WTC11 (cell line): ENCODE measurements around the gene NAV2. TPM values are rescaled to one million over a fixed set of nuclear protein-coding genes. Genes with fewer than 3 reads are reported as not detected.
A peak's percentile ranks its signal among the peaks of the same experiment; 100 is the strongest.

Experiments
- ATAC-seq: fragments of 200-7000 bp; cut with Tn5 transposase; 2 replicates; pipeline ENCODE4 v1.10.0; 2021; ENCODE audit warnings: mild to moderate bottlenecking, moderate library complexity
- CTCF ChIA-PET: fragments of 300-600 bp; sonication (Branson Sonifier 250); formaldehyde crosslinking; loops from one replicate; lab custom pipeline; 2021; ENCODE audit warnings: antibody characterized with exemption; lab: Charles Lee
- POLR2A ChIA-PET: fragments of 350-600 bp; sonication (Branson Sonifier 250); formaldehyde crosslinking; loops from one replicate; lab custom pipeline; 2021; ENCODE audit warnings: antibody characterized with exemption; lab: Charles Lee
- DNase-seq: peaks from one replicate; pipeline ENCODE4 v3.0.0; 2021; ENCODE audit warnings: low spot score
- H3K27ac Mint-ChIP-seq: 2 replicates; pipeline ENCODE4 v1.8.0; 2021; ENCODE audit warnings: mixed read lengths
- H3K27me3 Mint-ChIP-seq: 2 replicates; pipeline ENCODE4 v1.8.0; 2021; ENCODE audit warnings: low read depth, mild to moderate bottlenecking, moderate library complexity, mixed read lengths
- H3K36me3 Mint-ChIP-seq: 2 replicates; pipeline ENCODE4 v1.8.0; 2021; ENCODE audit warnings: mixed read lengths
- H3K4me1 Mint-ChIP-seq: 2 replicates; pipeline ENCODE4 v1.8.0; 2022; ENCODE audit warnings: mixed read lengths
- H3K4me3 Mint-ChIP-seq: 2 replicates; pipeline ENCODE4 v1.8.0; 2021; ENCODE audit warnings: mild to moderate bottlenecking, moderate library complexity, mixed read lengths
- H3K9me3 Mint-ChIP-seq: 2 replicates; pipeline ENCODE4 v1.8.0; 2021; ENCODE audit warnings: mixed read lengths
- CREM ChIP-seq: sonication (generic); formaldehyde crosslinking; IDR thresholded peaks from 2 replicates; pipeline ENCODE4 v1.8.1; 2022; ENCODE audit warnings: mild to moderate bottlenecking, missing genetic modification reagents, moderate library complexity
- ELF4 ChIP-seq: sonication (generic); formaldehyde crosslinking; IDR thresholded peaks from 2 replicates; pipeline ENCODE4 v1.8.1; 2022; ENCODE audit warnings: low read depth, mild to moderate bottlenecking, moderate library complexity, missing genetic modification reagents
- EMX1 ChIP-seq: fragments of 250-450 bp; sonication (Bioruptor Pico); IDR thresholded peaks from 2 replicates; pipeline ENCODE4 v1.8.0; 2021; ENCODE audit warnings: mild to moderate bottlenecking
- MYBL2 ChIP-seq: sonication (generic); formaldehyde crosslinking; IDR thresholded peaks from 2 replicates; pipeline ENCODE4 v1.8.1; 2023; ENCODE audit warnings: mild to moderate bottlenecking, moderate library complexity, missing genetic modification reagents
- NR1H2 ChIP-seq: sonication (generic); formaldehyde crosslinking; IDR thresholded peaks from 2 replicates; pipeline ENCODE4 v1.9.0; 2021; ENCODE audit warnings: mild to moderate bottlenecking, moderate library complexity, missing genetic modification reagents
- NR3C1 ChIP-seq: sonication (generic); formaldehyde crosslinking; conservative IDR thresholded peaks from 2 replicates; pipeline ENCODE4 v1.8.1; 2023; ENCODE audit warnings: low read depth, mild to moderate bottlenecking, missing genetic modification reagents
- OVOL2 ChIP-seq: fragments of 250-450 bp; sonication (Bioruptor Pico); IDR thresholded peaks from 2 replicates; pipeline ENCODE4 v1.9.0; 2021; ENCODE audit warnings: mild to moderate bottlenecking, borderline replicate concordance
- RELA ChIP-seq: sonication (generic); formaldehyde crosslinking; IDR thresholded peaks from 2 replicates; pipeline ENCODE4 v1.8.1; 2022; ENCODE audit warnings: missing genetic modification reagents, mild to moderate bottlenecking, borderline replicate concordance
- ZNF423 ChIP-seq: fragments of 250-450 bp; sonication (Bioruptor Pico); IDR thresholded peaks from 2 replicates; pipeline ENCODE4 v2.1.2; 2022; ENCODE audit warnings: mild to moderate bottlenecking, moderate library complexity
- total RNA-seq: library from RNA; stranded (reverse); gene quantifications from 3 replicates; pipeline ENCODE4 v1.2.3, GENCODE V29; 2021
- TF ChIP-seq, protein P1 (sequence below): sonication (generic); formaldehyde crosslinking; IDR thresholded peaks from 2 replicates; pipeline ENCODE4 v1.8.0; 2022; ENCODE audit warnings: mild to moderate bottlenecking, missing genetic modification reagents
- TF ChIP-seq, protein P2 (sequence below): sonication (generic); formaldehyde crosslinking; IDR thresholded peaks from 2 replicates; pipeline ENCODE4 v1.8.1; 2022; ENCODE audit warnings: low read depth, missing genetic modification reagents, borderline replicate concordance
- TF ChIP-seq, protein P3 (sequence below): fragments of 250-450 bp; sonication (Bioruptor Pico); IDR thresholded peaks from 2 replicates; pipeline ENCODE4 v1.9.0; 2021; ENCODE audit warnings: mild to moderate bottlenecking
- TF ChIP-seq, protein P4 (sequence below): sonication (generic); formaldehyde crosslinking; IDR thresholded peaks from 2 replicates; pipeline ENCODE4 v1.8.1; 2023; ENCODE audit warnings: mild to moderate bottlenecking, moderate library complexity, missing genetic modification reagents
- TF ChIP-seq, protein P5 (sequence below): sonication (generic); formaldehyde crosslinking; IDR thresholded peaks from 2 replicates; pipeline ENCODE4 v1.8.1; 2022; ENCODE audit warnings: mild to moderate bottlenecking, moderate library complexity, missing genetic modification reagents
- TF ChIP-seq, protein P6 (sequence below): sonication (generic); formaldehyde crosslinking; IDR thresholded peaks from 2 replicates; pipeline ENCODE4 v1.8.1; 2023; ENCODE audit warnings: mild to moderate bottlenecking, missing genetic modification reagents, moderate library complexity
- TF ChIP-seq, protein P7 (sequence below): fragments of 250-450 bp; sonication (Bioruptor Pico); IDR thresholded peaks from 2 replicates; pipeline ENCODE4 v1.9.0; 2021; ENCODE audit warnings: mild to moderate bottlenecking, borderline replicate concordance

Gene NAV2
- total RNA-seq, 1 experiment from 2014 or later = 42.8 TPM

DNA sequence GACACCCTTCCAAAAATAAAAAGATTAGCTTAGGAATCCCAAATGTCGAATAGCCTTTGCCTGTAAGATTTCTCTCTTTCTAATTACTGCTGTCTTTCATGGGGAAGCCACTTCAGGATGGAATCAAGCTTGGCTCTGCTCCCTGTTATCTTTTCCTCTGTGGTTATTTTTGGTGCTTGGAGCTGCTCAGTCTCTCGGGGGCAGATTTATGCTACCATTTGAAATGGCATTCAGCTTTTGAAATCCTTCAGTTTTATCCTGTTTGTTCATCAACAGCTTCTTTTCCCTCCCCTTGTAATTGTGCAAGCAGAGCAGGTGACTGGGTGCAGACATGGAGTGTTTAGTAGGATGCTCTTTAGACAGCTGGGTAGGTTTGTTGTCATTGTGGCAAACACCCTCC lies 336.6 kb downstream of the NAV2 start (continued):
- TF ChIP-seq, protein P1, sequence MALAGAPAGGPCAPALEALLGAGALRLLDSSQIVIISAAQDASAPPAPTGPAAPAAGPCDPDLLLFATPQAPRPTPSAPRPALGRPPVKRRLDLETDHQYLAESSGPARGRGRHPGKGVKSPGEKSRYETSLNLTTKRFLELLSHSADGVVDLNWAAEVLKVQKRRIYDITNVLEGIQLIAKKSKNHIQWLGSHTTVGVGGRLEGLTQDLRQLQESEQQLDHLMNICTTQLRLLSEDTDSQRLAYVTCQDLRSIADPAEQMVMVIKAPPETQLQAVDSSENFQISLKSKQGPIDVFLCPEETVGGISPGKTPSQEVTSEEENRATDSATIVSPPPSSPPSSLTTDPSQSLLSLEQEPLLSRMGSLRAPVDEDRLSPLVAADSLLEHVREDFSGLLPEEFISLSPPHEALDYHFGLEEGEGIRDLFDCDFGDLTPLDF (CRISPR knock-in tag) = no peak
- TF ChIP-seq, protein P2, sequence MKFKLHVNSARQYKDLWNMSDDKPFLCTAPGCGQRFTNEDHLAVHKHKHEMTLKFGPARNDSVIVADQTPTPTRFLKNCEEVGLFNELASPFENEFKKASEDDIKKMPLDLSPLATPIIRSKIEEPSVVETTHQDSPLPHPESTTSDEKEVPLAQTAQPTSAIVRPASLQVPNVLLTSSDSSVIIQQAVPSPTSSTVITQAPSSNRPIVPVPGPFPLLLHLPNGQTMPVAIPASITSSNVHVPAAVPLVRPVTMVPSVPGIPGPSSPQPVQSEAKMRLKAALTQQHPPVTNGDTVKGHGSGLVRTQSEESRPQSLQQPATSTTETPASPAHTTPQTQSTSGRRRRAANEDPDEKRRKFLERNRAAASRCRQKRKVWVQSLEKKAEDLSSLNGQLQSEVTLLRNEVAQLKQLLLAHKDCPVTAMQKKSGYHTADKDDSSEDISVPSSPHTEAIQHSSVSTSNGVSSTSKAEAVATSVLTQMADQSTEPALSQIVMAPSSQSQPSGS (CRISPR knock-in tag) = no peak
- TF ChIP-seq, protein P3, sequence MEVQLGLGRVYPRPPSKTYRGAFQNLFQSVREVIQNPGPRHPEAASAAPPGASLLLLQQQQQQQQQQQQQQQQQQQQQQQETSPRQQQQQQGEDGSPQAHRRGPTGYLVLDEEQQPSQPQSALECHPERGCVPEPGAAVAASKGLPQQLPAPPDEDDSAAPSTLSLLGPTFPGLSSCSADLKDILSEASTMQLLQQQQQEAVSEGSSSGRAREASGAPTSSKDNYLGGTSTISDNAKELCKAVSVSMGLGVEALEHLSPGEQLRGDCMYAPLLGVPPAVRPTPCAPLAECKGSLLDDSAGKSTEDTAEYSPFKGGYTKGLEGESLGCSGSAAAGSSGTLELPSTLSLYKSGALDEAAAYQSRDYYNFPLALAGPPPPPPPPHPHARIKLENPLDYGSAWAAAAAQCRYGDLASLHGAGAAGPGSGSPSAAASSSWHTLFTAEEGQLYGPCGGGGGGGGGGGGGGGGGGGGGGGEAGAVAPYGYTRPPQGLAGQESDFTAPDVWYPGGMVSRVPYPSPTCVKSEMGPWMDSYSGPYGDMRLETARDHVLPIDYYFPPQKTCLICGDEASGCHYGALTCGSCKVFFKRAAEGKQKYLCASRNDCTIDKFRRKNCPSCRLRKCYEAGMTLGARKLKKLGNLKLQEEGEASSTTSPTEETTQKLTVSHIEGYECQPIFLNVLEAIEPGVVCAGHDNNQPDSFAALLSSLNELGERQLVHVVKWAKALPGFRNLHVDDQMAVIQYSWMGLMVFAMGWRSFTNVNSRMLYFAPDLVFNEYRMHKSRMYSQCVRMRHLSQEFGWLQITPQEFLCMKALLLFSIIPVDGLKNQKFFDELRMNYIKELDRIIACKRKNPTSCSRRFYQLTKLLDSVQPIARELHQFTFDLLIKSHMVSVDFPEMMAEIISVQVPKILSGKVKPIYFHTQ (CRISPR knock-in tag) = no peak
- TF ChIP-seq, protein P4, sequence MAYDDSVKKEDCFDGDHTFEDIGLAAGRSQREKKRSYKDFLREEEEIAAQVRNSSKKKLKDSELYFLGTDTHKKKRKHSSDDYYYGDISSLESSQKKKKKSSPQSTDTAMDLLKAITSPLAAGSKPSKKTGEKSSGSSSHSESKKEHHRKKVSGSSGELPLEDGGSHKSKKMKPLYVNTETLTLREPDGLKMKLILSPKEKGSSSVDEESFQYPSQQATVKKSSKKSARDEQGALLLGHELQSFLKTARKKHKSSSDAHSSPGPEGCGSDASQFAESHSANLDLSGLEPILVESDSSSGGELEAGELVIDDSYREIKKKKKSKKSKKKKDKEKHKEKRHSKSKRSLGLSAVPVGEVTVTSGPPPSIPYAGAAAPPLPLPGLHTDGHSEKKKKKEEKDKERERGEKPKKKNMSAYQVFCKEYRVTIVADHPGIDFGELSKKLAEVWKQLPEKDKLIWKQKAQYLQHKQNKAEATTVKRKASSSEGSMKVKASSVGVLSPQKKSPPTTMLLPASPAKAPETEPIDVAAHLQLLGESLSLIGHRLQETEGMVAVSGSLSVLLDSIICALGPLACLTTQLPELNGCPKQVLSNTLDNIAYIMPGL = no peak
- TF ChIP-seq RELA (no peak), ELF4 (CRISPR knock-in tag) (no peak), ZNF423 (CRISPR knock-in tag) (no peak)
- TF ChIP-seq, protein P5, sequence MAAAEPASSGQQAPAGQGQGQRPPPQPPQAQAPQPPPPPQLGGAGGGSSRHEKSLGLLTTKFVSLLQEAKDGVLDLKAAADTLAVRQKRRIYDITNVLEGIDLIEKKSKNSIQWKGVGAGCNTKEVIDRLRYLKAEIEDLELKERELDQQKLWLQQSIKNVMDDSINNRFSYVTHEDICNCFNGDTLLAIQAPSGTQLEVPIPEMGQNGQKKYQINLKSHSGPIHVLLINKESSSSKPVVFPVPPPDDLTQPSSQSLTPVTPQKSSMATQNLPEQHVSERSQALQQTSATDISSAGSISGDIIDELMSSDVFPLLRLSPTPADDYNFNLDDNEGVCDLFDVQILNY (CRISPR knock-in tag) = no peak

DNA sequence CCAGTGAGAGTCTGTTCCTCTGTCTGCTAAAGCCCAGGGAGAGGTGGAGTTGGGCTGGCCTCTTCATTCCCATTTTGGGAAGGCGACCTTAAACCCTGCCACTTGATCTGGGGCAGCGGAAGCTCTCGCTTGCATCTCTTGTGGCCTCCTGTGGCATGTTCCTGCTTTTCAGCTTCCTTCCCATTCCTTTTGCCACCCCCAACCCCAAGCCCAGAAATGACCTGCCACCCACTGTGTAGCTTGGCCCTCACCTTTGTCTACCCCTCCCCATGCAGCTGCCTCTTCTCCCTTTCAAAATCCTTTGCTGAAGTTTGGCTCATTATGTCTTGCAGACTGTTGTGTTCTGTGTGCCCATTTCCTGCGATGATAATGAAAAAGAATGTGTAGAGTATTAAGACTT lies 337.4 kb downstream of the NAV2 start:
- ChIA-PET CTCF (interaction anchor here (0.7 to 5.3 kb wide), 10 partner anchors 9 to 115 kb away, joined by 3 to 38 read pairs (median 4); no protein-coding TSS in a partner anchor), POLR2A (interaction anchor here (0.9 to 1.1 kb wide), 3 partner anchors 10 to 27 kb away, joined by 3 read pairs; no protein-coding TSS in a partner anchor)
- H3K27me3 Mint-ChIP-seq = no peaks in the 10 kb centered on the region
- DNase-seq (no peak), ATAC-seq (peak; percentile 60)
- H3K27ac Mint-ChIP-seq = peak overlapping the region; percentile 81
- H3K4me1 Mint-ChIP-seq = peaks cover 35% of the 10 kb centered on the region
- no peak for TF ChIP-seq NR3C1 (CRISPR knock-in tag)
- H3K36me3 Mint-ChIP-seq = peaks cover 72% of the 10 kb centered on the region
- peak overlapping the region; percentile 3; the same call in 1 of the 2 replicates for H3K4me3 Mint-ChIP-seq
- no peaks in the 10 kb centered on the region for H3K9me3 Mint-ChIP-seq

DNA sequence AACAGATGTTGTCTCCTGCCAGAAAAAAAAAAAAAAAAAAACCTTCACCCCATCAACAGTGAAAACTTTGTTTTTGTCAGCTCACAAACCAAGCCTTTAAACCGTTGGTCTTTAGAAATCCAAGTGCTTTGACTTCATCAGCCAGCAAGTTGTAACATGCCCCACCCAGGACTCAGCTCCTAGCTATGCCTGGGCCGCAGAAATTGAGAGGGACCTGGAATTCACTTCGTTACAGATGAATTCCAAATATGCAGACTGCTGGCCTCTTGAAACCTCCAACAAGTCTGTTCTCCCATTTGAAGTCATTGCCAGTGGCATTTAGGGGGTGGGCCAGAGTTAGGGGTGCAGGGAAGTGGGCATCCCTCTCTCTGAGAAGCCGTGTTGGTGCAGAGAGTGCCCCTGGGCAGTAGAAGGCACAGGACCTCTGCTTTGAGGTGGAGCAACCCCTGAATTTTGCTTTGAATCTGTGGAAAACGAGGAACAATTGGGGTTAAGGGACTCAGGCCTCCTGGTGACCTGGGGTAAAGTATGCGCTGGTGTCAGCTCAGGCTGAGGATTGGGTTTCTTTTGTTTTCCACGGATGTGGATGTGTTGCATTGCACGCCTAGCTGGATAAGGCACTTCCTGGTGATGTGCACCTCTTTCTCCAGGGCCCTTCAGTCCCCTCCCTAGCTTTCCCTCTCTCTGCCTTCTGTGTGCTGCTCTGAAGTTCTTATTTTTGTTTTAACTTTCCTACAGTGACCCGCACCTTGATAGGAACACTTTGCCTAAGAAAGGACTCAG lies 338.1 kb downstream of the NAV2 start:
- ChIA-PET CTCF (interaction anchor here (0.6 to 5.3 kb wide), 13 partner anchors 10 to 157 kb away, joined by 3 to 38 read pairs (median 4); no protein-coding TSS in a partner anchor), POLR2A (interaction anchor here (0.7 to 1.1 kb wide), 6 partner anchors 11 to 308 kb away, joined by 3 to 6 read pairs (median 3); no protein-coding TSS in a partner anchor)
- H3K27ac Mint-ChIP-seq = peak overlapping the region; percentile 81
- no peaks in the 10 kb centered on the region for H3K27me3 Mint-ChIP-seq
- no peaks in the 10 kb centered on the region for H3K9me3 Mint-ChIP-seq
- peak overlapping the region; percentile 25 for H3K4me3 Mint-ChIP-seq
- ATAC-seq = peak; percentile 75
- peaks cover 35% of the 10 kb centered on the region for H3K4me1 Mint-ChIP-seq
- peak; percentile 24 for DNase-seq
- H3K36me3 Mint-ChIP-seq = peaks cover 72% of the 10 kb centered on the region
- TF ChIP-seq, protein P6, sequence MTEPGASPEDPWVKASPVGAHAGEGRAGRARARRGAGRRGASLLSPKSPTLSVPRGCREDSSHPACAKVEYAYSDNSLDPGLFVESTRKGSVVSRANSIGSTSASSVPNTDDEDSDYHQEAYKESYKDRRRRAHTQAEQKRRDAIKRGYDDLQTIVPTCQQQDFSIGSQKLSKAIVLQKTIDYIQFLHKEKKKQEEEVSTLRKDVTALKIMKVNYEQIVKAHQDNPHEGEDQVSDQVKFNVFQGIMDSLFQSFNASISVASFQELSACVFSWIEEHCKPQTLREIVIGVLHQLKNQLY (CRISPR knock-in tag) = no peak
- TF ChIP-seq NR1H2 (no peak), CREM (CRISPR knock-in tag) (no peak), EMX1 (CRISPR knock-in tag) (no peak), MYBL2 (no peak), OVOL2 (CRISPR knock-in tag) (no peak)
- TF ChIP-seq, protein P7, sequence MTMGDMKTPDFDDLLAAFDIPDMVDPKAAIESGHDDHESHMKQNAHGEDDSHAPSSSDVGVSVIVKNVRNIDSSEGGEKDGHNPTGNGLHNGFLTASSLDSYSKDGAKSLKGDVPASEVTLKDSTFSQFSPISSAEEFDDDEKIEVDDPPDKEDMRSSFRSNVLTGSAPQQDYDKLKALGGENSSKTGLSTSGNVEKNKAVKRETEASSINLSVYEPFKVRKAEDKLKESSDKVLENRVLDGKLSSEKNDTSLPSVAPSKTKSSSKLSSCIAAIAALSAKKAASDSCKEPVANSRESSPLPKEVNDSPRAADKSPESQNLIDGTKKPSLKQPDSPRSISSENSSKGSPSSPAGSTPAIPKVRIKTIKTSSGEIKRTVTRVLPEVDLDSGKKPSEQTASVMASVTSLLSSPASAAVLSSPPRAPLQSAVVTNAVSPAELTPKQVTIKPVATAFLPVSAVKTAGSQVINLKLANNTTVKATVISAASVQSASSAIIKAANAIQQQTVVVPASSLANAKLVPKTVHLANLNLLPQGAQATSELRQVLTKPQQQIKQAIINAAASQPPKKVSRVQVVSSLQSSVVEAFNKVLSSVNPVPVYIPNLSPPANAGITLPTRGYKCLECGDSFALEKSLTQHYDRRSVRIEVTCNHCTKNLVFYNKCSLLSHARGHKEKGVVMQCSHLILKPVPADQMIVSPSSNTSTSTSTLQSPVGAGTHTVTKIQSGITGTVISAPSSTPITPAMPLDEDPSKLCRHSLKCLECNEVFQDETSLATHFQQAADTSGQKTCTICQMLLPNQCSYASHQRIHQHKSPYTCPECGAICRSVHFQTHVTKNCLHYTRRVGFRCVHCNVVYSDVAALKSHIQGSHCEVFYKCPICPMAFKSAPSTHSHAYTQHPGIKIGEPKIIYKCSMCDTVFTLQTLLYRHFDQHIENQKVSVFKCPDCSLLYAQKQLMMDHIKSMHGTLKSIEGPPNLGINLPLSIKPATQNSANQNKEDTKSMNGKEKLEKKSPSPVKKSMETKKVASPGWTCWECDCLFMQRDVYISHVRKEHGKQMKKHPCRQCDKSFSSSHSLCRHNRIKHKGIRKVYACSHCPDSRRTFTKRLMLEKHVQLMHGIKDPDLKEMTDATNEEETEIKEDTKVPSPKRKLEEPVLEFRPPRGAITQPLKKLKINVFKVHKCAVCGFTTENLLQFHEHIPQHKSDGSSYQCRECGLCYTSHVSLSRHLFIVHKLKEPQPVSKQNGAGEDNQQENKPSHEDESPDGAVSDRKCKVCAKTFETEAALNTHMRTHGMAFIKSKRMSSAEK (CRISPR knock-in tag) = no peak
